Measurements from ENCODE around the gene ATG7. TPM values are rescaled to one million over a fixed set of nuclear protein-coding genes. Genes with fewer than 3 reads are reported as not detected.

ATG7 gene
- total and polyA plus RNA-seq, 10 of the 15 experiments (the other 5 are each of a cell fraction or from before 2014, with no cell fraction given): 13.5 to 49.5 (median 26.4) TPM

GRCh38 chr3:11535243-11535960 is 263.2 kb downstream of the ATG7 start (continued):
- no peak for TF ChIP-seq GABPA (IDR thresholded peaks at IDR 0.05; ENCODE audit: low read depth)
- TF ChIP-seq MYB (IDR thresholded peaks at IDR 0.05; ENCODE audit: borderline replicate concordance, low read depth, low read length): no peak
- TF ChIP-seq NFXL1 (IDR thresholded peaks at IDR 0.05; ENCODE audit: borderline replicate concordance): no peak

GRCh38 chr3:11536132-11536935 is 264.1 kb downstream of the ATG7 start:
- WGBS (ENCODE audit: insufficient coverage, insufficient replicate concordance, low lambda C conversion rate, missing lambda C conversion rate): 90% methylated on average over 23 of the region's 23 CpGs
- Histone ChIP-seq H3K9me3 (replicated peaks; ENCODE audit: control insufficient read depth, insufficient read depth, low read length) (no peaks in the 10 kb centered on the region), H3K9ac (ENCODE audit: control insufficient read depth, insufficient read depth, low read length) (no peak overlapping the region), H3K4me3 (no peak overlapping the region), H4K20me1 (ENCODE audit: control insufficient read depth, insufficient read depth) (no peaks in the 10 kb centered on the region), H3K27me3 (replicated peaks in 1 of 2; ENCODE audit: control insufficient read depth in 2 of 2, insufficient read depth in 2 of 2, low read length in 1 of 2) (no peaks in the 10 kb centered on the region), H2AFZ (ENCODE audit: control insufficient read depth, low read depth, low read length) (no peak overlapping the region), H3K36me3 (ENCODE audit: control insufficient read depth in 2 of 2, insufficient read depth in 2 of 2, low read length in 1 of 2) (no peaks in the 10 kb centered on the region), H3K4me2 (ENCODE audit: control insufficient read depth, insufficient read depth) (no peak overlapping the region), H3K79me2 (ENCODE audit: control insufficient read depth, insufficient read depth, low read length) (no peaks in the 10 kb centered on the region), H3K4me1 (ENCODE audit: control insufficient read depth, insufficient read depth, low read length) (no peaks in the 10 kb centered on the region), H3K27ac (ENCODE audit: control insufficient read depth, insufficient read depth) (no peak overlapping the region)
- CTCF ChIA-PET: no interaction called here
- TF ChIP-seq SUZ12 (IDR thresholded peaks at IDR 0.05; ENCODE audit: unreplicated experiment): no peak
- intact Hi-C loops (cut with micrococcal nuclease; ENCODE audit: unreplicated experiment): no loop called here
- RAD21 ChIA-PET (ENCODE audit: unreplicated experiment): no interaction called here
- DNase-seq (ENCODE audit: low read depth, low spot score): no peak
- POLR2A ChIA-PET: no interaction called here
- in situ Hi-C loops (cut with MboI): no loop called here
- ATAC-seq: no peak
- SMC1A ChIA-PET (ENCODE audit: uncharacterized antibody, unreplicated experiment): no interaction called here
- BruUV-seq (replicated peaks): no TSS peak
- no peak for FAIRE-seq
